Activated T-cell treated with anti-CD3 and anti-CD28 coated beads, Interleukin-2, amount 50 U/mL, for 48 hours (primary cell): ENCODE results near the gene LPGAT1.
"Not testable (repeated sequence)": the region's sequence is repeated elsewhere in the genome, so short reads cannot be mapped to it uniquely, and the experiment has no call there.

ENCODE experiments used
- DNase-seq, 2 experiments: peaks; one replicate each; pipeline ENCODE4 v3.0.0-alpha.2; 2020

Gene LPGAT1, protein sequence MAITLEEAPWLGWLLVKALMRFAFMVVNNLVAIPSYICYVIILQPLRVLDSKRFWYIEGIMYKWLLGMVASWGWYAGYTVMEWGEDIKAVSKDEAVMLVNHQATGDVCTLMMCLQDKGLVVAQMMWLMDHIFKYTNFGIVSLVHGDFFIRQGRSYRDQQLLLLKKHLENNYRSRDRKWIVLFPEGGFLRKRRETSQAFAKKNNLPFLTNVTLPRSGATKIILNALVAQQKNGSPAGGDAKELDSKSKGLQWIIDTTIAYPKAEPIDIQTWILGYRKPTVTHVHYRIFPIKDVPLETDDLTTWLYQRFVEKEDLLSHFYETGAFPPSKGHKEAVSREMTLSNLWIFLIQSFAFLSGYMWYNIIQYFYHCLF

DNA sequence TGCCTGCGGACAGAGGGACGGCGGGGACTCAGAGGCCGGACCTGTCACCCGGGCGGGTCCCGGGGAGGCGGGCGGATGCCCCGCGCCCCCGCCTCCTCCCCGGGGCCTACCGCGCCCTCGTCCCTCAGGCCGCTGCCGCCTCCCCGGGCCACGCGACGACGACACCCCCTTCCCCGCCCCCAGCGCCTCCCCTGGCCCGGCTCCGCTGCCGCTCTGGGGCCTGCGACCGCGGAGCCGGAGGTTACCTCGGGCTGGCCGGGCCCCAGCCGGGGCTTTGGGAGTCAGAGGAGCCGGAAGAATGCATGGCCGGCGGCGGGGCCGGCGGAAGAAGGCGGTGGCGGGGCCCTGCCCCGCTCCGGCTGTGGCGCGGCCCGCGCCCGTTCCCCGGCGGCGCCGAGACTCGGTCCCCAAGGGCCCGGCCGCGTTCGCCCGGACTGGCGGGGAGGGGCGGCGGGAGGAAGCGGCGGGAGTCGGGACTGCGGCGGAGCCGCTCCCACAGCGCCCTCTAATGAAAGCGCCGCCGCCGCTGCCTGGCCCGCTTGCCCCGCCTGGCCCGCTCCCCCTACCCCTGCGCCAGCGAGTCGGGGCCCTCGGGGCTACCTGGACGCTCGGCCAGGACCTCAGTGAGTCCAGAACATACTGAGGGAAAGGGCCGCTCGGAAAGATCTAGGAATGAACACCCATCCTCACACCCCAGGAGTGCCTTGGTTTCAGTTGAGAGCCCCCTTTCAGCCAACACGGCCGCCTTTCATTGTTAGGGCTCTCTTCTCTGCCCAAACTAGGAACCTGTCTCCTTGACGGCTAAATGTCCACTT is at the start of gene LPGAT1:
TSS of gene LPGAT1 (minus strand) at position 436 of the 815 bp plus-strand sequence. CDS start 1,467 bp downstream, outside the sequence.
- DNase-seq: peak; percentile 79 to 85

DNA sequence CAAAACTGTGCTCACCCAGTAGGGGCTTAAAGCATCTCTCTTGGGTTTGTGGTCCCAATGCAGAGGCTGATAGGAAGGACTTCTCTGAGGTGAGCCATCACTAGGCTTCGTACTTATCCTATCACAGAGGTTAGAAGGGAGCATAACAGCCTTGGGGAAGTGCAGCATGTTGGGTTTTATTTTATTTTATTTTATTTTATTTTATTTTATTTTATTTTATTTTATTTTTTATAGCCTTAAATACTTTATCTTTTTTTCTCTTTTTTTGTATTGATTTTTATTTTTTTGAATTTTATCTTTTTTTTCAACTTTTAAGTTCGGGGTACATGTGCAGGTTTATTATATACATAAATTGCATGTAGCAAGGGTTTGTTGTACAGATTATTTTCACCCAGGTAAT is 48.9 kb upstream of the LPGAT1 start:
- DNase-seq: no peak

DNA sequence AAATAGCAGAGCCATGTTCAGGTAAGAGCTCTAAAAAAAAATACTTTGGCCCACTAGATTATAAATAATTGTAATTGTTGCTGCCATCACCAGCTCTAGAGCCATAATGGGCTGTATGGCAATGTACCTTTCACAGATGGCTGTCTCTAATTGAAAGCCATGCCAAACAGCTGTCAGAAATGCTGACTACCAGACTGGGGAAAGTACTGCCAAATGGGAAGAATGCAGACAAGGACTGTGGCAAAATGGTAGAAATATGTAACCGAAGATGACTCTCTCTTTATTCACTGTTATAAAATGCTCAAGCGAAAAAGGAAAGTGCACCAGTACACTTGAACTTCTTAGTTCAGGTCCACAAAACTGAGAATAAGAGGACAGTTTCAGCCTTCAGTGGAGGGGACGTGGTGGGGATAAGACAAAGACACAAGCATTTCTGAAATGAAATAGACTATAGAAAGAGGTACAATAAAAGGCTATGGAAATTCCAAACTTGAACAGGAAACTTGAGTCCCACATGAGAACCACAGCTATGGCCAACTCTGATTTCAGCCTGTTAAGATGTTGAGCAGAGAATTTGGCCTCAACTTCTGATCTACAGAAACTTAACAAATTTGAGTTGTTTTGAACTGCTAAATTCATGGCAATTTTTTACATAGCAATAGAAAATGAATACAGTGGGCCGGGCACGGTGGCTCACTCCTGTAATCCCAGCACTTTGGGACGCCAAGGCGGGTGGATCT is 46.5 kb upstream of the LPGAT1 start:
- DNase-seq: no peak

DNA sequence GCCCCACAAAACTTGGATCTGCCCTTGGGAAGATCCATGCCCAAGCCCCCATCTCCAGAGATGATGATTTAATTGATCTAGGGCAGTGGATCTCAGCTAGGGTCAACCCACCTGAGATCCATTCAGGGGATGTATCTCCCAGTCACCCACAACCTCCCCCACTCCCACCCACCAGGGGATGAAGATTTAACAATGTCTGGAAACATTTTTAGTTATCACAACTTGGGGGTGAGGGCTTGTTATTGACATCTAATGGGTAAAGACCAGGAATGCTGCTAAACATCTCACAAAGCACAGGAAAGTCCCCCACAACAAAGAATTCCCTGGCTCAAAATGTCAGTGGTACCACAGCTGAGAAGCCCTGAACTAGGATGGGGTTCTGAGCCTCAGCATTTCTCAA is 45.0 kb upstream of the LPGAT1 start:
- no peak for DNase-seq

DNA sequence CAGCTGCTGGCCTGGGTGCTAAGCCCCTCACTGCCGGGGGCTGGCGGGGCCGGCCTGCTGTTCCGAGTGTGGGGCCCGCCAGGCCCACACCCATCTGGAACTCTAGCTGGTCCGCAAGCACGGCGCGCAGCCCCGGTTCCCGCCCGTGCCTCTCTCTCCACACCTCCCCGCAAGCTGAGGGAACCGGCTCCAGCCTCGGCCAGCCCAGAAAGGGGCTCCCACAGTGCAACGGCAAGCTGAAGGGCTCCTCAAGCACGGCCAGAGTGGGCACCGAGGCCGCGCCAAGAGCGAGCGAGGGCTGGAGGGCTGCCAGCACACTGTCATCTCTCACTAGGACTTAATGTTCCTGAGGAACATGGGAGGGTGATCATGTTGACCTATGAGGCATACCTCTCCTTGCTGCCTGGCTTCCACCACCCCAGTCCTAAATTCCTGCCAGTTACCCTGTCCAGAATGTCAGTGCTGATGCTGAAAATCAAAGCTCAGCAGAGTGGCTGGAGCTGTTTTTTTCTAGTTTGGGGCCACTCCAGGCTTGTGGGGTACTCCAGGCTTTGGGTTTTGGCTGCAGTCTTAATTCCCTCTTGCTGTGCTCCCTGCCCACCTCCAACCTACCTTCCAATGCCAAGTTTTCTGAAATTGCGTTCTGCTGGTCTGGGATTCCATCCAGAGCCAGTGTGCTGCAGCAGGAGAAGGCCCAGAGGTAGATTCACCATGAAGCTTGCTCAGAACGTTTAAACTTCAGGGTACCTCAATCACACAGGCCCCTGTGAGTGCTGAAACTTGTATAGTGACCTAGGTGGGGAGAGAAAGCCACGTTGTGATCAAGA is 44.2 kb upstream of the LPGAT1 start:
- DNase-seq: no peak

DNA sequence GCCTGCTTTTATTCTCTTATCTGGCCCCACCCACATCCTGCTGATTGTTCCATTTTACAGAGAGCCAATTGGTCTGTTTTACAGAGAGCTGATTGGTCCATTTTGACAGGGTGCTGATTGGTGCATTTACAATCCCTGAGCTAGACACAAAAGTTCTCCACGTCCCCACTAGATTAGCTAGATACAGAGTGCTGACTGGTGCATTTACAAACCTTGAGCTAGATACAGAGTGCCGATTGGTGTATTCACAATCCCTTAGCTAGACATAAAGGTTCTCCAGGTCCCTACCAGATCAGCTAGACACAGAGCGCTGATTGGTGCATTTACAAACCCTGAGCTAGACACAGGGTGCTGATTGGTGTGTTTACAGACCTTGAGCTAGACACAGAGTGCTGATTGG is 43.2 kb upstream of the LPGAT1 start:
- DNase-seq: not testable (repeated sequence)

DNA sequence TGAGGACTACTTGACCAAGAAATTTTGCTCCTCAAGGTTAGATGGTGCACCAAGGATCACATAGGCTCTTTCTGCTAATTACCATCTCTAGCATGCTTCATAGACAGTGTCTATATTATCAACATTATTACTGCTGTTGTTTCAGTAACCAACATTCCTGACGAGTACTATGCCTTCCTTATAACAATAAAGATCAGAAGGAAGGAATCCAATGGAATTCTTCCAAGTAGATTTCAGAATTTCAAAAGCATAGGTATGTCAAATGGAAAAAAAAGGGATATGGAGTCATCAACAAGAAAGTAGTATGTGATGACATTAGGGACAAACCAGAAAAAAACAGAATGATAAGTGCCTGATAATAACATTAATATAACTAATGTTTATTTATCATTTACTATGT is 39.6 kb upstream of the LPGAT1 start:
- no peak for DNase-seq

DNA sequence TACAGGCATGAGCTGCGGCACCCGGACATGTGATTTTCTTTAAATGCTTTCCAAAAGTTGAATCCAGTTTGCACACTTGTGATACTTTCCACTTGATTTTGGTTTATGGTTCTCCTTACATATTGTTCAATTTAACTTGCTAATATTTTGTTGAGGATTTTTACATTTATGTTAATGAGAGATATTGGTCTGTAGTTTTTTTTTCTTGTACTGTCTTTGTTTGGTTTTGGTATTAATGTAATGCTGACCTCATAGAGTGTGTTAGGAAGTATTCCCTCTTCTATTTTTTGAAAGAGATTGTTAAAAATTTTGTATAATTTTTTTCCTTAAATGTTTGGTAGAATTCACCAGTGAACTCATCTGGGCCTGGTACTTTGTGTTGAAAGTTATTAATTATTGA is 34.6 kb upstream of the LPGAT1 start:
- DNase-seq: no peak

DNA sequence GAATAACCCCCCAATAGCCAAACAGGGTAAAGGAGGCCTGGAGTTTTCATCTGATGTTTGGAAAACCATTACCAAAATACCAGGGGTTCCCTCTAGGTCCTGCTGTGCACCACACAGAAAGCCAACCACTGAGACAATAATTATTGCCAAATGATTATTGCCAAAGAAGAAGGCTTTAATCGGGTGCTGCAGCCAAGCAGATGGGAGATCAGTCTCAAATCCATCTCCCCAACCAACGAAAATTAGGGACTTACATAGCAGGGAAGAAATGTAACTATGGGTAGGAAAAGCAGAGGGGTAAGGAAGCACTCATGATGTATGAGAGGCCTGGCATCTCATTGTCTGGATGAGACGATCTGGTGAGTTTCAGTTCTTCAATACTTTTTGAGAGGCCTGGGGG is 28.8 kb upstream of the LPGAT1 start:
- no peak for DNase-seq

DNA sequence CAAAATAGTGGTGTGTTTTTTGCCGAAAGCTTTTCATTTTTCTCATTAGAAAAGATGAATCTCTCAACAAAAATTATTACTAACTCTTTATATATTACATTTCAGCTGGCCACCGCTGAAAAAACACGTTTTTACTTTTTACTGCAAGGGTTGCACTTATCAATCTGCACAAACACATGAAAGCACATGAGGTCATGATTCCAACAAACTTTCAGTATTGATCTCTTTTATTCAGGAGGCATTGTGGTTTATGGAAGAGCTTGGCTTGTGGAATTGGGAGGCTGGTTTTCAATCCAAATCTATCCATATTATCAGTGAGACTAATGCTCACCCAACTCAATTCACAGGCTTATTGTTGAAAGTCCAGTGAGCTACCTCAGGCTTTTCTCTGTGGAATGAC is 20.6 kb upstream of the LPGAT1 start:
- no peak for DNase-seq

DNA sequence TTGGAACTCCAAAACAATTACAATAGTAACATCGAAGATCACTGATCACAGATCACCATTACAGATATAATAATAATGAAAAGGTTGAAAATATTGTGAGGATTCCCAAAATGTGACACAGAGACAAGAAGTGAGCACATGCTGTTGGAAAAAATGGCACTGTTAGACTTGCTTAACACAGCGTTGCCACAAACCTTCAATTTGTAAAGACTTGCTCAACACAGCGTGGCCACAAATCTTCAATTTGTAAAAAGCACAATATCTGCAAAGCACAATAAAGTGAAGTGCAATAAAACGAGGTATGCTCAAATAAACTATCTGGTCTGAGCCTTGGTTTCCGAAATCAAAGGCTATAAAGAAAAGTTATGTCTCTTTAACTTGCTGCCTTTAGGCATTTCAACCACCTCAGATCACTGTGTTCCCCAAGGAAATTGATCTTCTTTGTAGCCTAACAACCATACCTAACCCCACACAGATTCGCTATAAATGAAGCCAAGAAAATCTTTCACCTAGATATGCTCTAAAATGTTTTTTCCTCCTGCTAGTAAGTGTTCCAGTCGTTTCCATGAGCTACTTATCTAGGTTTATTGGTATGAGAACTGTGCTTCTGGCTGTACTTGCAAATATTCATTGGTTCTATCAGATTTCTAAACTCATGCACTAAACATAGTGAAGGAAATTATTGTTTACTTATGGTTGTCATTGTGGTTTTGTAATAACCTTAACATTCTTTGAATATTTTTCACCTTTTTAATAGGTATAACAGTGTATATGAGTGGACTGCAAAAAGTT is 13.1 kb upstream of the LPGAT1 start:
- DNase-seq: no peak

DNA sequence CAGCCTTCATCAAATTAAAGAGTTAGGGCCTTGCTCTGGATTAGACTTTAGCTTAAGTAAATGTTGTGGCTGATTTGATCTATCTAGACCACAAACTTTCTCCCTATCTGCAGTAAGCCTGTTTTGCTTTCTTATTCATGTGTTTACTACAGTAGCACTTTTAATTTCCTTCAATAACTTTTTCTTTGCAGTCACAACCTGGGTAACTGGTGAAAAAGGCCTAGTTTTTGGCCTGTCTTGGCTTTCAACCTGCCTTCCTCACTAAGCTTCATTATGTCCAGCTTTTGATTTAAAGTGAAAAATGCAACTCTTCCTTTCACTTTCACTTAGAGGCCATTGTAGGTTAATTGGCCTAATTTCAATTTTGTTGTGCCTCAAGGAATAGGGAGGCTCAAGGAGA is 12.5 kb upstream of the LPGAT1 start:
- no peak for DNase-seq

DNA sequence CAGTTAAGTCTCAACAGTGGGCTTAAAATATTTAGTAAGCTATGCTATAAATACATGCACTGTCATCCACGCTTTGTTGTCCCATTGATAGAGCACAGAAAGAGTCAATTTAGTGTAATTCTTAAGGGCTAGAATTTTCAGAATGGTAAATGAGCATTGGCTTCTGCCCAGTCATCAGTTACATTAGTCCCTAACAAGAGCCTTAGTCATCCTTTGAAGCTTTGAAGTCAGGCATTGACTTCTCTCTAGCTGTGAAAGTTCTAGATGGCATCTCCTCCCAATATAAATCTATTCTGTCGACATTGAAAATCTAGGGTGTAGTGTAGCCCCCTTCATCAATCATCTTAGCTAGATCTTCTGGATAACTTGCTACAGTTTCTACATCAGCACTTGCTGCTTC is 12.0 kb upstream of the LPGAT1 start:
- DNase-seq: no peak

DNA sequence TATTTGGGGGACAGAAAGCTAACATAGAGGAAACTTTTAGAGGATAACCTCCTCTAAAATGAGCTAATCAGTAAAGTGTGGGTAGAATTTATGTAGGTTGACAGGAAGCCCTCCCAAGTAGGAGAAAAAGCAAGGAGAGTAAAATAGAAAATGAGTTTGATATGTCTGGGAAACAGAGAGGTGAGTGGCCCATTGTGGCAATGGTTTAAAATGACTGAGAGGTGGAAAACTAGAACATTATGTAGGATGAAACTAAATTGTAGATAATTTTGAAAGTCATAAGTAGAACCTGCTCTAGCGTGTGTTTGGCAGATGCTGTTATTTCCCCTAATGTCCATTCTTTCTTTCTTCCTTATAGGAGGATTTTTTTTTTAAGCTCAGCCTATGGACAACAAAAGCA is 8.5 kb upstream of the LPGAT1 start:
- no peak for DNase-seq

DNA sequence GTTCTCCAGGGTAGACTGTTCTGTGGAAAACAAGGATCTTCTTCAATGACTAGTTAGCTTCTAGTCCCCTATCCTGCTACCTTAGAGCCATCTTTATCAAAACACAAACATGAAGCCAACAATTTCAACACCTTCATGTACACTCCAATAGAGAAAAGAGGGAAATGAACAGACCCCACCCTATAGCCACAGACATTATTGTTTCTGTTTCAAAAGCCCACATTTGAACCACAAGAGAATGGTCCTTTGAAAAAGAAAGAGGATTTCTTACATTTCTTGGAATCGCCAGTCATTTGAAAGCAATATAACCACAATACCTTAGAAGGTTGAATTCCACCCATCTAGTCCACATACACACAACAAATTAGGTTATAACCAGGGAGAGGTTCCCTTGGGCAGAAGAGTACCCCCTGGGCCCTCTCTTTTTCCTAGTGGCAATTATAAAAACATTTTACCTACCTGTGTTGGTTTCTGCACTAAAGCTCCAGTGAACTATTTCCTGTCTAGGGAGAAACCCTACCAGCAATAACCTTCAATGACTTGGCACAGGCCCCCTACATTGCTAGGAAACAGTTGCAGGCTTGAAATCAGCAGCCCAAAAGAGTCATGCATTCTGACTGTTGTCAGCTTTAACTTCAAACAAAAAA is 2.7 kb upstream of the LPGAT1 start:
- peak; percentile 25 to 34 for DNase-seq

DNA sequence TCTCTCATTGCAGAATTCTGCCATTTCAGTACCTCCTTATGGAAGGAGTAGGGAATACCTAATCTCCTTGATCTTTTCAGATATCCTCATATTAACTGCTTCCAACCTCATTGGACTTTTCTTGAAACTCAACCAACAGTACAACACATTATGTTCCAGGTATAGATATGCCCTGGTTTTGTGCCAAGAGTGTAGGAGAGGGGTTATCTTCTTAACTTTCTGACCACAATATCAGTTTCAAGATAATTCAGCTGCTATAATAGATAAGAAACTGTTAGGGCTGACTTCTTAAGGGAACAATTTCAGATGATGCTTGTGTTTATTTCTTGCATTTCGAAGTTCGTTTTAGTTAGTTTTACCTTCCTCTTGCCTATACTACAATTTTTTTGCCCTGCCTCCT is 2.1 kb upstream of the LPGAT1 start:
- no peak for DNase-seq

DNA sequence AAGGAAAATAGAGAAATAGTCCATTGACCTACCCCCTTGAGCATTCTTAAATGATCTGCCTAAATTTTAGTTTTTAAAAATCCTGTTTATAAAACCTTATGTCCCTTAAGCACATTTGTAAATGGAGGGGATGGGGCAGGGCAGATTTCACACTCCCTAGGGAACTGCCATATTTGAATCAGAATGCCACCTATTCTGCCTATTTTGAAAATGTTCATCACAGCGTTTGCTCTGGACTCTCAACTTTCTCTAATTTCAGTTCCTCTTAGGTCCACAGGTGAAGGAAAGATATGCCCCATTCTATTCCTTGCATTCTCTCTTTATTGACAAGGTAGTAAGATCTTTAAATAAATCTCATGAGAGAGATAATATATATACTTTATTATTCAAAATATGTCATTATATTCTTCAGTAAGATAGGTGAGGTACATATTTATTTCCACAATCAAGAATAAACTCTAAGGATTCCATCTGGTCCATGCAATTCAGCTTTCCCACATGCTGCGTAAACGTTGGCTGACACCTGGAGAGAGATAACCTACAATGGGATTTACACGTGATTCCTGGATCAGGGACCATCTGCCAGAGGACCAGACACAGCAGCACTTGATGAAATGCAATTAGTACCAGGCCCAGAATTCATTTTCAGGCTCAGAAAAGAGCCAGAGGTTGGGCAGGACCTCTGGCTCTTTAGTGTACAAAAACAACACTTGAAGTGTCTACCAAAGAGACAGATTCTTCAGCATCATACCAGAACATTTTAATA is 1.2 kb upstream of the LPGAT1 start:
- DNase-seq: no peak

DNA sequence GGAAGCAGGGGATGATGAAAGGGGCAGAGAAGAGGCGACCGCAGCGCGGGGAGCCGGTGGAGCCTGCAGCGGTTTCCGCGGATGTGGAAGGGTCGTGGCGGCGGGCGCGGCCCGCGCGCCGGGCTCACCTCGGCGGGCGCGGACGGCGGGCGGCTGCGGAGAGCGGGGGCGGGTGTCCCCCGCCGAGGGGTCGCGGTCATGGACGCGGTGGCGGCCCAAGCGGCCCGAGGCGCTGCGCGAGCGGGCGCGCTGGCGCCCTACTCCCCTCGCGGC is 572 bp downstream of the LPGAT1 start:
- DNase-seq: peak in 1 of 2 experiments; percentile 39

DNA sequence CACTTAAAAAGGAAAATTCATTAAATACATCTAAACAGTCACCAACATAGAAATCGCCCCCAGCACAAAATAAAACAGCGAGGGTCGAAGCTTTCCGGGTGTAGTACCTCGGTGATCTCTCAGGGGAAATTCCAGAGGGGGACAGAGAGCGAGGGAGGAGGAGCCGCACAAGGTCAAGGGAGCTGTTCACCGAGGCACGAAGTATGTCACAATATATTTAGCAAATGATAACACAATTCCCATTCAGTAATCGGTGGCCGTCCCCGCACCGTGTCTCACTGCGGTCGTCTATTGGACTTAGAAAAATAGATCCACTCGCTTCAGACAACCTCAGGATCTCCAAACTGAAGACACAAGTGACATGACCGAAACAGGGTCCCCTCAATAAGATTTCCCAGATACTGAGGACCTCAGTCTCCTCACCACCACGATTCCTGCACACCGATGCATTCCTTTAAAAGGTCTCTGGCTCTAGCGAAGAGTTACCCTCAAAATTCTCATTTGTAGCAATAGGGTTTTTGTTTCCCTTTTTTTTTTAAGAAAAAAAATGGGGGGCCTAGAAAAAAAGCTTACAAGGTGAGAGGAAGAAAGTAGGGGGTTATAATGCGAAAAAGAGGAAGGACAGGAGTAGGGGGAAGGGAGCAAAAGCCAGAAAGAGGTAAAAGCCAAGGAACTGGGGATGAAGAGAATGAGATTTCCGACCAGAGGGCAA is 1.1 kb downstream of the LPGAT1 start:
- DNase-seq: no peak
